ENCODE measurements around the gene HSPB7.
"Not testable (repeated sequence)": the region's sequence is repeated elsewhere in the genome, so short reads cannot be mapped to it uniquely, and the experiment has no call there.

Gene HSPB7

DNA sequence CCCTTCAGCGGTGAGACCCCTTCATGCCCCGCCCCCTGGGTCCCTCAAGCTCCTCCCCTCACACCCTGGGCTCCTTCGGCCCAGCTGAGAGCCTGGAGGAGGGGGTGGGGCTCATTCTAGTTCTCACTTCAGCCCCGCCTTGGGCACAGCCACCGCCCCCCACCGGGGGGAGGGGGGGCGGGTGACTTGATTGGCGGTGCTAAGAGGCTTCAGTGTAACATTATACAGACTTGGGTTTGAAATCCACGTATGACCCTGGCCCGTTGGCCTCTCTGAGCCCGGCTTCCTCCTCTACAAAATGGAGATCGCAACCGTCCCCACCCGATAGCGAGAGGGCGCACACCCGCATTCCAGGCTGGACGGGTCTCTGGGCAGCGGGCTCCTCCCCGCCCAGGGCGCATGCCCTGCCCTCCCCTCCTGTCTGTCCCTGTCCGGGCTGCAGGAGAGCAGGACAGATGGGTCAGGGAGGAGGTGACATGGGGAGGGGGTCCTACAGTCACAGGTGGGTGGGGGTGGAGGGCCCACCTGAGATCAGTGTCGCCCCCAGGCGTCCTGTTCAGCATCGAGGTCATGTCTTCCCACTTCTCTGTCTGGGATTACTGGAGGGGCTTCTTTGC, 30.8 kb upstream of the HSPB7 start:
- peak; percentile 53 for DNase-seq

DNA sequence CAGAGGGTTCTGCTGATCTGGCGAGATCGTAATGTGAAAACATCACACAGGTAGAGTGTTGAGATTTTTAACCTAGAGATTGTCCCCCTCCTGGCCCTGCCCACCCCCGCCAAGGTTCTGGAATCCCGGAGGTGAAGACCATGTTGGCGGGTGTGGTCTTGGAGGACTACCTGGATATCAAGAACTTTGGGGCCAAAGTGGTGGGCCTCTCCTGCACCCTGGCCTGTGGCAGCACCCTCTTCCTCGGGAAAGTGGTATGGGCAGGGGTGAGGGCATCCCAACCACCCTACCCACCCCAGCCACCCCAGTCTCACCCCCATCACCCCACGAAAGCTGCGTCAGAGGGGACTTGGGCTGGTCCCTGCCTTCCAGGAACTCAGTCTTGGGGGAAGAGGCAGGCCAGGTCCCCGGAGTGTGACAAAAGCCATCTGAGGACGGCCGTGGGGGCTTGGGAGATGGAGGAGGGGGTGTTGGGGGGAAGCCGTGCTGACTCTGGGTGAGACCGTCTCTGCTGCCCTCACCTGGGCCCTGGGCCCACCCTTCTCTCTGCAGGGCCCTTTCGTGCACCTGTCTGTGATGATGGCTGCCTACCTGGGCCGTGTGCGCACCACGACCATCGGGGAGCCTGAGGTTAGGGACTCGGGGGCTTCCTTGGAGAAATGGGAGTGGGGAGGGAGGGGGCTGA, 30.1 kb upstream of the HSPB7 start:
- no peak for DNase-seq

DNA sequence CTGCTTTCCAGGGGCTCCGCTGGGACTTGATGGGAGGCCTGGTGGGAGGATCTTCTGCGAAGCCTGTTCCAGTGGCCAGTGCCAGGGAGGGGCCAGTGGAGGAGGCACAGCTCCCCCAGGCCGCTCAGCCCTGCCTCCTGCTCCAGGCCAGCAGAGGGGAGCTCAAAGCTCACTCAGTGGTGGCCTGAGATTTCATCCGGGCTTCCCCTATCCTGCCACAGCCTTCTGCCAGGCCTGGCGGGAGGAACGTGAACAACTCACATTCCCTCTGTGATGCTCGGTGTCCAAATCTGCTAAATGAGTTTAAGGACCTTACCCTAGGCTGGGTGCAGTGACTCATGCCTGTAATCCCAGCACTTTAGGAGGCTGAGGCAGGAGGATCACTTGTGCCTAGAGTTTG, 29.0 kb upstream of the HSPB7 start:
- no peak for DNase-seq

DNA sequence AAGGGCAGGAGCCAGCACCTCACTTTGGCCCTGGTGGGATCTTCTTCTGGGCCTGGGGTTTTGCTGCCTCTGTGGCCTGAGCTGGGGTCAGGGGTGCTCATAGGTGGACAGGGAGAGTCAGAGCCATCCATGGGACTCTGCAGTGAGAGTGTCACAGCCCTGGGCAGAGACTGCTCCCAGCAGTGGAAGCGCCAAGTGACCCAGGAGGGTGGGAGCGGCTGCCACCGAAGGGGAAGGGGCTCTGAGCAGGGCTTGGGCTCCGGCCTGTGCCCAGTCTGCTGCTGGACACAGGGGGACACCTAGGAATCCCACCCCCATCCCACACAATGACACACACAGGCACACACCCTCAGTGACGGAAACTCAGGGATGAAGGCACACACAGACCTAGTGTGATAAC, 26.1 kb upstream of the HSPB7 start:
- no peak for DNase-seq

DNA sequence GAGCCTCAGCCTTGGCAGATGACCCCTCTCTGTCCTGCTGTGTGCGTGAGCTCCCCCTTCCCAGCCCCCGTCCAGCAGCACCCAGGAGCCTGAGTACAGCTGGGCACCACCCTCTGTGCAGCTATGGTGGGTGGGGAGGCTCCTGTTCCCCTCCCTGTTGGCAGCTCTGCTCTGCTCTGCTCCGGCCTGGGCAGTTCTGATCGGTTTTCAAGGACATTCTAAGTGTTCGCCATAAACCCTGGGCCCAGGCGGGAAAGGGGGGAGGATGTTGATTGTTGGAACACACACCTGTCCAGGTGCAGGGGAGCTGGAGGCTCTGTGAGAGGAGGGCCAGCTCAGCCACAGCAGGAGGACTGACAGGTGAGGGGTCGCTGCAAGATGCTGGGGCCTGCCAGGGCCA, 25.7 kb upstream of the HSPB7 start, which contains the start of gene CLCNKB:
Gene CLCNKB (plus strand): TSS at position 262 of the 400 bp plus-strand sequence. CDS start 711 bp downstream, outside the sequence.
- no peak for DNase-seq

DNA sequence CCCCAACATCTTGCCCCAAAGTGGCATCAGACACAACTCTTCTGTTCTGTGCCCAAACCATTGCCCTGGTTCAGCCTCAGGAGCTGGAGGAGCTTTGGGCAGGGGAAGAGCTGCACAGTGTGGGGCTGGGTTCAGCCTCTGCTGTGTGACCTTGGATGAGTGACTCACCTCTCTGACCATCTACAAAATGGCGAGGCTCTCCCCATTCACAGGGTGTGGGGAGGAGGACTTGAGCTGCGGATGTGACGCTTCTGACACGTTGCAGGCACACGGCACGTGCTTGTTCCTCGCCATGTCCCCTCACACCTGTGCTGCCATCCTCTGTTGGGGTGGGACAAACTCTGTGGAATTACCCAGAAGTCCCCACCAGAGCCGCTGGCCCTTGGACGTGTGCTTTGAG, 24.8 kb upstream of the HSPB7 start:
- not testable (repeated sequence) for DNase-seq

DNA sequence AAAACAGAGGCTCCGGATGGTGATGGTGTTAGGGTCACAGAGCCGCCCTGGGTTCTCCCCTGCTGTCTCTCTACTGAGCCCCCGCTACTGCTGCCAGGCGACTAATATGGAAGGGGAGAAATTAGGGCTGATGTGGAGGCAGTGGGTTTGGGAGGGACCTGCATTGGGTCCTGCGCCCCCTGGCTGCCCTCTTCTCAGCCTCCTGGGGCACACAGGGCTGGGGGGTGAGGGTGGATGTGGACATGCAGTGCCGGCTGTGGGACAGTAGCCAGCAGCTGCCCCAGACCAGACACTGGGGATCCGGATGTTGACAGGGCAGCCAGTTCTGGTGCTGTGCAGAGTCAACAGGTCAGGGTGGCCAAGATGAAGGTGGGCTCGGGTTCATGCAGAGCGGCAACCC, 24.3 kb upstream of the HSPB7 start:
- no peak for DNase-seq

DNA sequence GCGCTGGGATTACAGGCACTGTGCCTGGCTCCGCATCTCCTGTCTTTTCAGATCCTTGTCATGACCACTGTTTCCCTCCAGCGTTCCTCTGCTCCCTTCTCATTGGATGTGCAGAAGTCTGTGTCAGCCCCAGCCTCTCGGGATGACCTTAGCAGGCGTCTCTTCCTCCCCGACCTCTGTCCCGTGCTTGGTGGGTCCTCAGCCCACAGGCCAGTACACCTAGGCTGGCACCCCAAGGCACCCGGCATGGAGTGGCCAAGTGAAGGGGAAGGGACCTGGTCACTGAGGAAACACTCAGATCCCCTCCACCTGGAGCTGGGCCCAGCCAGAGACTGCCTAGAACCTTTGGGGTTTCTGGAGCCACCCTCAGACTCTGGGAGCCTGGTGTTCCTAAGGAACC, 23.4 kb upstream of the HSPB7 start:
- no peak for DNase-seq

DNA sequence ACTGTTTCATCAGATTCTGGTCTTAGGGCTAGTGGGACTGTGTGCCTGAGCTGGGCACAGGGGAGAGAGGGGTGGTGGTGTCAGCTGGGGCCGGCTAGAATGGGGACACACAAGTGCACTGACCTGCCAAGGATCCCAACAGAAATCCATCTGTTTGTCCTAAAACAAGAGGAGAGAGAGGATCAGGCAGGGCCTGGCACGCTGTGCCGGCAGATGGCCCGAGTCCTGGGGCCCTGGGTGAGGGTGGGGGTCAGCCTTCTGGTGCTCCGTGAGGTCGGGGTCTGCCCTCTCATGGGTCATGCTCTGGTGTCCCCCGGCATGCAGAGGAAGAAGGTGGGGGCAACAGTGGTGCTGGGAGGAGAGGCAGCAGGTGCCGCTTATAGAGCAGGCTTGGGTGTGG, 22.0 kb upstream of the HSPB7 start:
- not testable (repeated sequence) for DNase-seq

DNA sequence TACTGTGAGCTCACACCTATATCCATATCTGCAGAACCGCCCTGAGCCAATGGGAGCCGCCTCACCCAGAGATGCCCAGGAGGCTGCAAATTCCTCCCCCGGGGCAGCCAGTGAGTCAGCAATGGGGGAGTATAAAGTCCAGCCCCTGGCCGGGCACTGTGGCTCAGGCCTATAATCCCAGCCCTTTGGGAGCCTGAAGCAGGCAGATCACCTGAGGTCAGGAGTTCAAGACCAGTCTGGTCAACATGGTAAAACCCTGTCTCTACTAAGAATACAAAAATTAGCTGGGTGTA, 20.7 kb upstream of the HSPB7 start:
- DNase-seq, result no peak

DNA sequence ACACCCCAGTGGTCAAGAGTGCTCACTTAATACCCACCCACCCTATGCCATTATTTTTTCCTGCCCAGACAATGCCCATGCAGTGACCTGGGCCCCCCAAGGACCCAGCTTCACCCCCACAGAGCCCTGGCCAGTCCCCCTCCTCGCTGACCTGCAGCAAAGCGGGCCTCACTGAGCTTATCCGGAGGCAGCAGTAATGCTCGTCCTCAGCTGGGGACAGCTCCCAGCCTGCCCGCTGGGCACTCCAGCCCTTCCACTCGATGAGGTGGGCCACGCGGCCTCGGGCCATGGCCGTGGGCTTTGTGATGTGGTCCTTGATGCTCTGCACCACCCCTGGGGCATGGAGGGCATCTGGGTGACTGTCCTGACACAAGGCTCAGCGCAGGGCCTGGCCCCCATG, 18.6 kb upstream of the HSPB7 start:
- DNase-seq, result not testable (repeated sequence)

DNA sequence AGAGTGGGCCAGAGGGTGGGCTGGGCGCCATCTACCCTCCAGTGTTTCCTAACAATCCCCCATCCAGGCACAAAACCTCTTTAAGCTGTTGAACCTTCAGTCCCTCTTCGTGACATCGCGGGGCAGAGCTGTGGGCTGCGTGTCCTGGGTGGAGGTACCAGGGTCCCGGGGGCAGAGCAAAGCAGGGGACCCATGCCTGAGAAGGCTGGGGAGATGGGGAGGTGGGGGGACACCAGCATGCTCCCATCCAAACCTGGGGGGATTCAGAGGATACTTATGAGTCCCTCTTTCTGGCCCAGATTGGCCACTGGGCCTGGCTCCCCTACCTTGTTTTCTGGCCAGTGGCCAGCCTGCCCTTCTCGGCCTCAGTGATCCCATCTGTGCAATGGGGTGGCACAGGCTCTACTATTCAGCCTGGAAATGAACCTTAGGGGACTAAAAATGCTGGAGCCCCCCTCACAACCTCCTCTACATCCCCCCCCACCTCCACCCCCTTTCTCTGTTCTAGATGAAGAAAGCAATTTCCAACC, 15.3 kb upstream of the HSPB7 start:
- not testable (repeated sequence) for DNase-seq

DNA sequence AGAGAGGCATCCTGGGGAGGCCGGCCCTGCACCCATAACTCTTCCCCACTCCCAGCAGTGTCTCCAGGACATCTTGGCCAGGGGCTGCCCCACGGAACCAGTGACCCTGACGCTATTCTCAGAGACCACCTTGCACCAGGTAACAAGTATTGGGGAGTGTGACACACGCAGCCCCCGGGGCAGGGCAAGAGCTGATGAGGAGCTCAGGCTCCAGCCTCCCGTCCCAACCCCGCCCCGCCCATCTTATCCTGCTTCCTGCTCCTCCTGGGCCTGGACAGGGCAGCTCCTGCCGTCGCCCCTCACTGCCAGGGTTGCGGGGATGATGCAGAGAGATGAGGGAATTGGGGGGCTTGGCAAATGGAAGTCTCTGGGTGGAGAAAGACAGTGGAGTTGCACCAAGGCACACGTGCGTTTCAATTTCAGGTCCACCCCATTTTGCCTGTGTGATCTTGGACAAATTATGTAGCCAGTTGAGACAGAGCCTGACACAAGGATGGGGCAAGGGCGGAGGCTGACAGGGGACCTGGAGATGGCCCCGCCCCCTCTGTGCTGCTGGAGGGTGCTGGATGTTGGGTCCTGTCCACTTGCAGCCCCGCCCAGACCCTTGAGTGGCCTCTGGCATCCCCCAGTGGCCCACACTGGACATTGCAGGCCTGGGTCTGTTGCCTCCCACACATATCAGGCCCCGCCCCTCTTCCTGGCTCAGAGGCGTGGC, 14.7 kb upstream of the HSPB7 start:
- DNase-seq, result peak; percentile 42

DNA sequence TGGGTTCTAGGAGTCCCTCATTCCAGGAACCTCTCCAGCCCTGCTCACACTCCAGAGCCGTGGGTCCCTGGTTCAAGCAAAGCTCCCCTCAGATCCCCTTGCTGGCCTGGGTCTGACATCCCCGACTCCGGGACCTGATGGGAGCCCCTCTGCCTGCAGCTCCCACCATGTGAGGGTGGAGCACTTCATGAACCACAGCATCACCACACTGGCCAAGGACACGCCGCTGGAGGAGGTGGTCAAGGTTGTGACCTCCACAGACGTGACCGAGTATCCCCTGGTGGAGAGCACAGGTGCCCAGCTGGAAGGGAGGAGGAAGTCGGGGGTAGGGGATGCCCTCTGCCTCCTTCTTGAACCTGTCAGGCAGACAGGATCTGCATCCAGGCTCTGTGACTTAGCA, 13.7 kb upstream of the HSPB7 start:
- DNase-seq, result no peak

DNA sequence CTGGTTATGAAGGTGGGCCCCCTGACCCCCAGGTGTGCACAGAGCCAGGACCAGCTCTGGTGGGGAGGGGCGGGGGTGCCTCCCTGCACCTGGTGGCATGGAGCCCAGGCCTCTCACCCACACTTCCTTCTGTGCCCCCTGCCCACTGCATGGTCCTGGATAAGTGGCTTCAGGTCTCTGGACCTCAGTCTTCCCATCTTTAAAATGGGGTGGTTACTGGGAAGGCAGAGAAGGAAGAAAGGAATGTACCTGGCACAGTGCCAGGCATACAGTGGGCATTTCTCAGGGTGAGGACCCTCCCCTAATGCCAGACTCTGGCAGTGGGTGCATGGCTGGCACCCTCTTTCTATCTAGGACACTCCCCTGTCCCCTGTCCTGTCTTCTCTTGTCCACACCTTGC, 11.4 kb upstream of the HSPB7 start:
- DNase-seq, result no peak

DNA sequence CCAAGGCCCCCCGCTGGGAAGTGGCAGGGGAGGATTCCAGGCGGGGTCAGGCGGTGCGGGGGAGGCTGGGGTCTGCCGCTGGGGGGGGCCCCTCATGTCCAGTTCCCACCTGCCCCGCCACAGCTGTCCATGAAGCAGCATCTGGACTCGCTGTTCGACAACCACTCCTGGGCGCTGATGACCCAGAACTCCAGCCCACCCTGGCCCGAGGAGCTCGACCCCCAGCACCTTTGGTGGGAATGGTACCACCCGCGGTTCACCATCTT, 11.1 kb upstream of the HSPB7 start:
- DNase-seq, result not testable (repeated sequence)

DNA sequence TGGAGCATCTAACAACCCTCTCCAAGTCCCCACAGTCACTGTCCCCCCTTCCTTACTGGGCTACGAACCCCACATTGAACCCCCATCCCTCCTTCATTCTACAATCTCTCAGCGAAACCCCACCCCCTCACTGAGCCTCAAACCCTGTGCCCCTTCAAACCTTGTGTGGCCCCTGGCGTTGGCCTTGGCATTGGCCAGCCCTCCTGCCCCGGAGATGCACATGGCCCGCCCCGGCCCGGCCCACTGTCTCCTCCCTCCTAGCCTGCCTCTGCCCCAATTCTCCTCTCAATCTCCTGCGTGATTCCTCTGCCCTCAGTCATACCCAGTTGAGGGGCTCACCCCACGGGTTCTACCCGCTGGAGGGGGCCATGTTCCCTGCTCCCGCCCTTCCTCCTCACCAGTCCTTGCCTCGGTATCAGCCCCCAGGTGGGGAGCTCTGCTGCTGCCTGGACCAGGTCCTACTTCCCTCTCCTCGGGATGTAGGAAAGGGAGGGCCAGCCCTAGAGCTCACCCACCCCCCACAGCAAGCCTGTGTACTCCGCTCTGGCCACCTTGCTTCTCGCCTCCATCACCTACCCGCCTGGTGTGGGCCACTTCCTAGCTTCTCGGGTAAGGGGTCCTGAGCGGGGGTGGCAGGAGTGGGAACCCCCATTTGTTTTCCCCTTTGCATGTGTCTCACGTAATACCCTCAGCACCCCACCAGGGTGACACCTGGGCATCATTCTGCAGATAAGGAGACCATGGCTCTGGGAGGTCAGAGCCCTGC, 10.6 kb upstream of the HSPB7 start:
- no peak for DNase-seq

DNA sequence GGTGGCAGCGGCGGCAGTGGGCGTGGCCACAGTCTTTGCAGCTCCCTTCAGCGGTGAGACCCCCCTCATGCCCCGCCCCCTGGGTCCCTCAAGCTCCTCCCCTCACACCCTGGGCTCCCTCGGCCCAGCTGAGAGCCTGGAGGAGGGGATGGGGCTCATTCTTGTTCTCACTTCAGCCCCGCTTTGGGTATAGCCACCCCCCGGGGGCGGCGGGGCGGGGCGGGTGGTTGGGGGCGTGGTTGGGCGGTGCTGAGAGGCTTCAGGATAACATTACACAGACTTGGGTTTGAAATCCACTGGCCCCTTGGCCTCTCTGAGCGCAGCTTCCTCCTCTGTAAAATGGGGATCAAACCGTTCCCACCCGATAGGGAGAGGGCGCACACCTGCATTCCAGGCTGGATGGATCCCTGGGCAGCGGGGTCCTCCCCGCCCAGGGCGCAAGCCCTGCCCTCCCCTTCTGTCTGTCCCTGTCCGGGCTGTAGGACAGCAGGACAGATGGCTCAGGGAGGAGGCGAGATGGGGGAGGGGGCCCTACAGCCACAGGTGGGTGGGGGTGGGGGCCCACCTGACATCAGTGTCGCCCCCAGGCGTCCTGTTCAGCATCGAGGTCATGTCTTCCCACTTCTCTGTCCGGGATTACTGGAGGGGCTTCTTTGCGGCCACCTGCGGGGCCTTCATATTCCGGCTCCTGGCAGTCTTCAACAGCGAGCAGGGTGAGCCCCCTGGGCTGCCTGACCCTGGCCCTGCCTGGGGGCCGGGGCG, 9.1 kb upstream of the HSPB7 start:
- DNase-seq, result peak; percentile 23

DNA sequence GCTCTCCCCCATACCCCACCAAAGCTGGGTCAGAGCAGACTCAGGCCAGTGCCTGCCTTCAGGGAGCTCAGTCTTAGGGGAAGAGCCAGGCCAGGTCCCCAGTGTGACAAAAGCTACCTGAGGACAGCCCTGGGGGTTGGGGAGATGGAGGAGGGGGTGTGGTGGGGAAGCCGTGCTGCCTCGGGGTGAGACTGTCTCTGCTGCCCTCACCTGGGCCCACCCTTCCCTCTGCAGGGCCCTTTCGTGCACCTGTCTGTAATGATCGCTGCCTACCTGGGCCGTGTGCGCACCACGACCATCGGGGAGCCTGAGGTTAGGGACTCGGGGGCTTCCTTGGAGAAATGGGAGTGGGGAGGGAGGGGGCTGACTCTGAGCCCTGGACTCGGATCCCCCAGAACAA, 8.5 kb upstream of the HSPB7 start:
- not testable (repeated sequence) for DNase-seq

DNA sequence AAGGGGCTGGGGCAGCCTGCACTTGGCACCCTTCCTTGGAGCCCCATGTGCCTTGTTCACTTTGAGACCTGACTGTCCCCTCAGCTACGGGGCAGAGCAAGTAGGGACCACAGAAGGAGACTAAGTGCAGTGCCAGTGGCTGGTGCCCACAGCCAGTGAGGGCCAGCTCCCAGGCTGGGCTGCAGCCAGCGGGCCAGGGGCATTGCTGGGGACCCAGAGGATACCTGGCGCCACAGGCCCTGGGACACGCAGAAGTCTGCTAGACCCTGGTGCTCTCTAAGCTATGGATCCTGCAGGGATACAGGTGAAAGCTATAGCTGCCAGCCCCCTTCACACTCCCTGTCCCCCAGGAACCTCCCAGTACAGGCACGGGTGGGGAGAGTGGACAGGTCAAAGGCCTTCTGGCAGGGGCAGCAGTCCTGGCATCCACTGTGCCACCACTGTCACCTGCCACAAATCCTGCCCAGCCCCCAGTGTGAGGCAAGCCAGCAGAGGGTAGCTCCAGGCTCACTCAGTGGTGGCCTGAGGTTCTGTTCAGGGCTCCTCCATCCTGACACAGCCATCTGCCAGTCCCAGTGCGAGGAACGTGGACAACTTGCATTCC, 5.3 kb upstream of the HSPB7 start:
- no peak for DNase-seq

DNA sequence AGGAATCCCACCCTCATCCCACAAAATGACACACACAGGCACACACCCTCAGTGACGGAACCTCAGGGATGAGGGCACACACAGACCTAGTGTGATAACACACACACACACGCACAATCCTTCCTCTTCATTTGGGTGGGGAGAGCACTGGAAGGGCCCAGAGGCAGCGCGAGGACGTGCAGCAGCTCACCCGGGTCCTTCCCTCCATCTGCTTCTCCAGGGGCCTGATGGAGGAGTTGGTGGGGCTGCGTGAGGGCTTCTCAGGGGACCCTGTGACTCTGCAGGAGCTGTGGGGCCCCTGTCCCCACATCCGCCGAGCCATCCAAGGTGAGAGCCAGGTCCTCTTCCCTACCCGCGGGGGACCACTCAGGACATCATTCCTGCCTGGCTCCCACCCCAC, 4.5 kb upstream of the HSPB7 start:
- DNase-seq, result no peak

DNA sequence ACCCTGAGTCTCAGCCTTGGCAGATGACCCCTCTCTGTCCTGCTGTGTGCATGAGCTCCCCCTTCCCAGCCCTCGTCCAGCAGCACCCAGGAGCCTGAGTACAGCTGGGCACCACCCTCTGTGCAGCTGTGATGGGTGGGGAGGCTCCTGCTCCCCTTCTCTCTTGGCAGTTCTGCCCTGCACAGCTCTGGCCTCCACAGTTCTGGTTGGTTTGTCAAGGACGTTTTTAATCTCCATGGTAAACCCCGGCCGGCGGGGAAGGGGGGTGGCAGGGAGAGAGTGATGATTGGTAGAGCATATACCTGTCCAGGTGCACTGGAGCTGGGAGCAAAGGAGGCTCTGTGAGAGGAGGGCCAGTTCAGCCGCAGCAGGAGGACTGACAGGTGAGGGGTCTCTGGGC, 3.8 kb upstream of the HSPB7 start, which contains the start of gene CLCNKA:
Gene CLCNKA (plus strand): TSS at position 356 of the 400 bp plus-strand sequence. CDS start 584 bp downstream, outside the sequence.
- DNase-seq, result no peak

Data from CD4-positive, alpha-beta T cell treated with Interleukin-12 subunit alpha and Interleukin-12 subunit beta, for 1 hour (primary cell).